Ascending aorta (tissue), 2 donors: ENCODE measurements around the gene TBX10. TPM values are rescaled to one million over a fixed set of nuclear protein-coding genes. Genes with fewer than 3 reads are reported as not detected.

Experiments used
- DNase-seq, 2 donors: peaks; one replicate each; pipeline ENCODE4 v3.0.0-alpha.2; 2019; ENCODE audit warnings: low spot score in 2 of 2
- H3K27ac ChIP-seq, 2 donors: fragments of 200-600 bp; sonication (generic); one replicate each; pipeline ENCODE4 v1.5.1; 2016 to 2017; ENCODE audit warnings: mild to moderate bottlenecking in 1 of 2
- H3K27me3 ChIP-seq: fragments of 200-600 bp; sonication (generic); one replicate; pipeline ENCODE4 v1.5.1; 2017
- H3K36me3 ChIP-seq, 2 donors: fragments of 200-600 bp; sonication (generic); one replicate each; pipeline ENCODE4 v1.5.1; 2016
- H3K4me1 ChIP-seq, 2 donors: fragments of 200-600 bp; sonication (generic); one replicate each; pipeline ENCODE4 v1.5.1; 2016 to 2017; ENCODE audit warnings: mild to moderate bottlenecking in 1 of 2
- H3K4me3 ChIP-seq, 2 donors: fragments of 200-600 bp; sonication (generic); one replicate each; pipeline ENCODE4 v1.5.1; 2016 to 2017; ENCODE audit warnings: mild to moderate bottlenecking in 1 of 2
- H3K9me3 ChIP-seq, 2 donors: fragments of 200-600 bp; sonication (generic); one replicate each; pipeline ENCODE4 v1.5.1; 2016
- CTCF ChIP-seq, 3 experiments: fragments of 200-600 bp in 2 of 3; fragments of 450-650 bp in 1 of 3; sonication (generic) in 2 of 3; IDR thresholded peaks; one replicate each; pipeline ENCODE4 v1.5.1; 2016 to 2019; ENCODE audit warnings: antibody characterized with exemption in 3 of 3, mild to moderate bottlenecking in 1 of 3, moderate library complexity in 1 of 3
- intact Hi-C: fragments of 100-400 bp; cut with DNase I; formaldehyde crosslinking; loops from one replicate; pipeline ENCODE4 v1.15.1; 2023
- total RNA-seq: library from RNA; depleted of rRNA; stranded (reverse); fragments of >200 nt; gene quantifications from one replicate; pipeline ENCODE4 v1.1.0, GENCODE V29; 2016

TBX10 gene
- total RNA-seq, 1 donor from 2014 or later = not detected

- Histone ChIP-seq H3K4me3 (no peak overlapping the region), H3K4me1 (no peaks in the 10 kb centered on the region), H3K36me3 (no peaks in the 10 kb centered on the region), H3K27ac (no peak overlapping the region), H3K27me3 (no peaks in the 10 kb centered on the region), H3K9me3 (no peaks in the 10 kb centered on the region)
- intact Hi-C loops = no loop called here
- no peak for TF ChIP-seq CTCF (IDR thresholded peaks at IDR 0.05)
- DNase-seq = no peak
These were observed 35.6 kb upstream of the TBX10 start for GRCh38 chr11:67675058-67675747.

- Histone ChIP-seq H3K4me3 (no peak within 1 kb of the TSS), H3K27me3 (no peaks in the 10 kb centered on the region)
These were observed 34.9 kb upstream of the TBX10 start, which contains the start of gene ALDH3B2 for GRCh38 chr11:67674442-67674871. TSS of gene ALDH3B2 (minus strand) at chr11:67674623. CDS start at chr11:67666935, 7,688 bp downstream.

GRCh38 chr11:67673902-67674301 lies 34.3 kb upstream of the TBX10 start:
- intact Hi-C loops = no loop called here
- H3K27me3 ChIP-seq = no peaks in the 10 kb centered on the region
- no peaks in the 10 kb centered on the region for H3K9me3 ChIP-seq
- TF ChIP-seq CTCF (IDR thresholded peaks at IDR 0.05) = no peak
- H3K36me3 ChIP-seq = no peaks in the 10 kb centered on the region
- no peak for DNase-seq
- H3K4me1 ChIP-seq = no peaks in the 10 kb centered on the region
- H3K4me3 ChIP-seq = no peak overlapping the region
- H3K27ac ChIP-seq = no peak overlapping the region

More at GRCh38 chr11:67674442-67674871, 34.9 kb upstream of the TBX10 start, which contains the start of gene ALDH3B2:
- H3K4me1 ChIP-seq = no peaks in the 10 kb centered on the region
- TF ChIP-seq CTCF (IDR thresholded peaks at IDR 0.05) = no peak
- no peaks in the 10 kb centered on the region for H3K36me3 ChIP-seq
- DNase-seq = no peak
- H3K9me3 ChIP-seq = no peaks in the 10 kb centered on the region
- intact Hi-C loops = no loop called here
- H3K27ac ChIP-seq = no peak within 1 kb of the TSS

GRCh38 chr11:67673358-67673757 lies 33.8 kb upstream of the TBX10 start:
- TF ChIP-seq CTCF (IDR thresholded peaks at IDR 0.05) = no peak
- intact Hi-C loops = no loop called here
- no peaks in the 10 kb centered on the region for H3K9me3 ChIP-seq
- no peak for DNase-seq
- no peak overlapping the region for H3K4me3 ChIP-seq
- H3K27ac ChIP-seq = no peak overlapping the region
- no peaks in the 10 kb centered on the region for H3K4me1 ChIP-seq
- H3K36me3 ChIP-seq = no peaks in the 10 kb centered on the region
- no peaks in the 10 kb centered on the region for H3K27me3 ChIP-seq

GRCh38 chr11:67671211-67671520 lies 31.6 kb upstream of the TBX10 start:
- H3K27me3 ChIP-seq = no peaks in the 10 kb centered on the region
- no peak for TF ChIP-seq CTCF (IDR thresholded peaks at IDR 0.05)
- no peak for DNase-seq
- H3K4me3 ChIP-seq = no peak overlapping the region
- intact Hi-C loops = no loop called here
- no peaks in the 10 kb centered on the region for H3K9me3 ChIP-seq
- no peaks in the 10 kb centered on the region for H3K4me1 ChIP-seq
- no peak overlapping the region for H3K27ac ChIP-seq
- H3K36me3 ChIP-seq = no peaks in the 10 kb centered on the region
